Endothelial cell of umbilical vein (primary cell): Measurements from ENCODE around the gene ROBO4. TPM values are rescaled to one million over a fixed set of nuclear protein-coding genes. Genes with fewer than 3 reads are reported as not detected.

ENCODE experiments used
- BruUV-seq: library from RNA; stranded (reverse); fragments of 400-500 nt; replicated peaks from 2 replicates; lab custom pipeline; 2021; lab: Mats Ljungman, UMichigan
- CTCF ChIA-PET: fragments of 300-600, 350-600 bp; sonication (Branson Sonifier 250); formaldehyde crosslinking; loops from one replicate; lab custom pipeline; 2021; ENCODE audit warnings: antibody characterized with exemption, inconsistent platforms; lab: Charles Lee
- POLR2A ChIA-PET: fragments of 300-600, 350-600 bp; sonication (Branson Sonifier 250); formaldehyde crosslinking; loops from one replicate; lab custom pipeline; 2021; ENCODE audit warnings: antibody characterized with exemption, inconsistent platforms; lab: Charles Lee
- DNase-seq: peaks from one replicate; pipeline ENCODE4 v3.0.0-alpha.2; 2011; ENCODE audit warnings: low read depth, low spot score
- FAIRE-seq: peaks from 2 replicates; lab custom pipeline; 2011; peaks lifted over from hg19 to GRCh38; lab: Jason Lieb, UNC
- H2AFZ ChIP-seq: 2 replicates; pipeline ENCODE4 v1.6.0; 2012; ENCODE audit warnings: low read depth, low read length, control low read depth, inconsistent platforms
- H3K27ac ChIP-seq: 2 replicates; pipeline ENCODE4 v1.5.1; 2011; ENCODE audit warnings: low read depth, mild to moderate bottlenecking, control low read depth, low read length, moderate library complexity; ENCODE audit not compliant: insufficient read depth
- H3K27me3 ChIP-seq, 2 experiments: 2 replicates each; pipeline versions ENCODE4 v1.6.0 to v1.6.1; 2011; ENCODE audit warnings: low read length in 2 of 2, mixed read lengths in 1 of 2; ENCODE audit not compliant: control insufficient read depth in 2 of 2, insufficient read depth in 2 of 2
- H3K36me3 ChIP-seq, 2 experiments: 2 replicates in 1 of 2; 3 replicates in 1 of 2; pipeline ENCODE4 v1.5.1; 2011; ENCODE audit warnings: low read length in 2 of 2, mild to moderate bottlenecking in 1 of 2, moderate library complexity in 1 of 2; ENCODE audit not compliant: control insufficient read depth in 2 of 2, insufficient read depth in 2 of 2; ENCODE audit errors: extremely low read depth in 1 of 2
- H3K4me1 ChIP-seq: 3 replicates; pipeline ENCODE4 v1.5.1; 2011; ENCODE audit warnings: mild to moderate bottlenecking, low read length; ENCODE audit not compliant: control insufficient read depth, insufficient read depth; ENCODE audit errors: extremely low read depth
- H3K4me2 ChIP-seq: 2 replicates; pipeline ENCODE4 v1.6.1; 2011; ENCODE audit warnings: low read length, control low read depth, mixed read lengths; ENCODE audit not compliant: insufficient read depth
- H3K4me3 ChIP-seq, 3 experiments: fragments of 200-600 bp in 1 of 3; sonication (generic), shearing (Covaris generic) in 1 of 3; replicated peaks in 1 of 3; 2 replicates each; pipeline ENCODE4 v1.5.1; 2011 to 2016; ENCODE audit warnings: control low read depth in 3 of 3, low read length in 3 of 3, mild to moderate bottlenecking in 2 of 3, inconsistent platforms in 1 of 3, low read depth in 1 of 3, moderate library complexity in 1 of 3; ENCODE audit not compliant: insufficient read depth in 1 of 3
- H3K79me2 ChIP-seq: 2 replicates; pipeline ENCODE4 v1.6.0; 2012; ENCODE audit warnings: low read length, inconsistent platforms; ENCODE audit not compliant: control insufficient read depth, insufficient read depth
- H3K9ac ChIP-seq: replicated peaks from 2 replicates; pipeline ENCODE3; 2011; ENCODE audit warnings: low read length, control low read depth; ENCODE audit not compliant: insufficient read depth; ENCODE audit errors: extremely low read depth
- H3K9me1 ChIP-seq: replicated peaks from 3 replicates; pipeline ENCODE4 v1.6.0; 2011; ENCODE audit warnings: mild to moderate bottlenecking, low read length; ENCODE audit not compliant: control insufficient read depth, insufficient read depth; ENCODE audit errors: extremely low read depth
- H3K9me3 ChIP-seq: replicated peaks from 2 replicates; pipeline ENCODE4 v1.5.1; 2012; ENCODE audit warnings: low read length, inconsistent platforms; ENCODE audit not compliant: control insufficient read depth, insufficient read depth
- H4K20me1 ChIP-seq: replicated peaks from 2 replicates; pipeline ENCODE3; 2011; ENCODE audit warnings: mild to moderate bottlenecking, low read length; ENCODE audit not compliant: control insufficient read depth, insufficient read depth; ENCODE audit errors: extremely low read depth
- EZH2 ChIP-seq: IDR thresholded peaks from 2 replicates; pipeline ENCODE4 v1.6.1; 2012; ENCODE audit warnings: borderline replicate concordance, low read depth, mild to moderate bottlenecking, moderate library complexity, low read length, inconsistent platforms; ENCODE audit not compliant: severe bottlenecking
- FOS ChIP-seq: IDR thresholded peaks from 2 replicates; pipeline ENCODE4 v1.6.1; 2011; ENCODE audit warnings: mild to moderate bottlenecking, low read length, moderate library complexity, borderline replicate concordance; ENCODE audit not compliant: insufficient read depth
- GATA2 ChIP-seq: IDR thresholded peaks from 2 replicates; pipeline ENCODE4 v1.7.0; 2011; ENCODE audit warnings: low read depth, mild to moderate bottlenecking, moderate library complexity, mixed read lengths, low read length; ENCODE audit not compliant: insufficient read length, insufficient read depth
- JUN ChIP-seq: IDR thresholded peaks from 2 replicates; pipeline ENCODE4 v1.6.1; 2011; ENCODE audit warnings: borderline replicate concordance, low read depth; ENCODE audit not compliant: insufficient read length, insufficient read depth
- MYC ChIP-seq: IDR thresholded peaks from one replicate; pipeline ENCODE4 v1.6.1; 2011; ENCODE audit warnings: mild to moderate bottlenecking, low read depth, low read length
- POLR2A ChIP-seq: IDR thresholded peaks from 2 replicates; pipeline ENCODE4 v1.6.1; 2012; ENCODE audit warnings: low read depth, mild to moderate bottlenecking, control low read depth, low read length
- POLR2AphosphoS5 ChIP-seq: IDR thresholded peaks from 2 replicates; pipeline ENCODE4 v1.6.1; 2012; ENCODE audit warnings: low read depth, mild to moderate bottlenecking, control low read depth, low read length, moderate library complexity; ENCODE audit not compliant: insufficient read depth
- dilution Hi-C: fragments of 300-500 bp; cut with MboI; formaldehyde crosslinking; loops from one replicate; pipeline ENCODE4 v1.15.0; 2019; ENCODE audit warnings: low sequenced_read_pairs; ENCODE audit not compliant: extremely low pct_ligation_motif_present
- intact Hi-C: fragments of 100-400 bp; cut with micrococcal nuclease; formaldehyde crosslinking; loops from one replicate; pipeline ENCODE4 v1.10.0; 2022
- polyA plus RNA-seq, 4 experiments: library from polyadenylated mRNA; depleted of rRNA in 3 of 4; stranded (reverse) in 3 of 4; unstranded in 1 of 4; fragments of >200 nt; gene quantifications; 2 replicates each; pipeline versions ENCODE4 v1.2.1 to v1.2.3, GENCODE V29; 2011 to 2012; ENCODE audit warnings: missing spikeins in 1 of 4
- total RNA-seq: library from RNA; stranded (reverse); gene quantifications from 2 replicates; pipeline ENCODE4 v1.2.3, GENCODE V29; 2021
- TF ChIP-seq, protein P1 (sequence below): IDR thresholded peaks from 2 replicates; pipeline ENCODE4 v1.6.1; 2011; ENCODE audit not compliant: insufficient read depth, insufficient read length
- TF ChIP-seq, protein P2 (sequence below), 2 donors: IDR thresholded peaks; 1 replicate in 1 of 2; 2 replicates in 1 of 2; pipeline ENCODE4 v1.5.1; 2011; ENCODE audit warnings: low read length in 2 of 2, mild to moderate bottlenecking in 2 of 2, moderate library complexity in 2 of 2, control low read depth in 1 of 2, inconsistent platforms in 1 of 2, low read depth in 1 of 2; ENCODE audit not compliant: insufficient read depth in 1 of 2; ENCODE audit errors: extremely low read depth in 1 of 2

The ROBO4 gene
- total and polyA plus RNA-seq, 2 donors (not counting 3 experiments of a cell fraction or from before 2014, with no cell fraction given) = 260 to 474 TPM

DNA sequence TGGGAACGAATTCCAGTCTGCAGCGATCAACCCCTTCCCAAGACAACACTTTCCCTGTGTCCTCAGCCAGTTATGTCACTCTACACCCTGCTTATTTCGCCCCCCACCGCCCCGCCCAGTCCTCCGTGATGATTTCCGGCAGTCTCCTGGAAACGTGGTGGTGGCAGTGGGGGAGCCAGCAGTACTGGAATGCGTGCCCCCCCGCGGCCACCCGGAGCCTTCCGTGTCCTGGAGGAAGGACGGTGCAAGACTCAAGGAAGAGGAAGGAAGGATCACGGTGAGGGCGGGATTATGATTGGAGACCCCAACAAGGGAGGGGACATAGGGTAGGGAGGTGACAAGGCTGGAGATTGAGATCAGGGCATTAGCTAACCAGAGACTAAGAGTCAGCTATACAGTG lies 28.3 kb downstream of the ROBO4 start:
- CTCF ChIA-PET = interaction anchor here (1.1 to 1.5 kb wide), 3 partner anchors 33 to 467 kb away, joined by 3 to 5 read pairs (median 4); no protein-coding TSS in a partner anchor
- H3K9ac ChIP-seq = no peak overlapping the region
- BruUV-seq = no TSS peak
- dilution Hi-C loops = no loop called here
- no peaks in the 10 kb centered on the region for H3K9me1 ChIP-seq
- H3K9me3 ChIP-seq = no peaks in the 10 kb centered on the region
- peaks cover 79 to 91% of the 10 kb centered on the region in 2 experiments for H3K27me3 ChIP-seq
- no peaks in the 10 kb centered on the region for H3K79me2 ChIP-seq
- H3K4me1 ChIP-seq = peaks cover 3% of the 10 kb centered on the region
- DNase-seq (no peak), FAIRE-seq (no peak)
- no peak overlapping the region for H3K4me2 ChIP-seq
- no peak overlapping the region for H3K27ac ChIP-seq
- H4K20me1 ChIP-seq = no peaks in the 10 kb centered on the region
- H3K4me3 ChIP-seq = no peak overlapping the region
- POLR2A ChIA-PET = no interaction called here
- TF ChIP-seq, protein P1, sequence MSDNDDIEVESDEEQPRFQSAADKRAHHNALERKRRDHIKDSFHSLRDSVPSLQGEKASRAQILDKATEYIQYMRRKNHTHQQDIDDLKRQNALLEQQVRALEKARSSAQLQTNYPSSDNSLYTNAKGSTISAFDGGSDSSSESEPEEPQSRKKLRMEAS = no peak
- no peak for TF ChIP-seq GATA2
- no peak for TF ChIP-seq POLR2AphosphoS5
- TF ChIP-seq FOS = no peak
- TF ChIP-seq MYC = no peak
- no peak for TF ChIP-seq EZH2
- no peak for TF ChIP-seq JUN
- TF ChIP-seq, protein P2, sequence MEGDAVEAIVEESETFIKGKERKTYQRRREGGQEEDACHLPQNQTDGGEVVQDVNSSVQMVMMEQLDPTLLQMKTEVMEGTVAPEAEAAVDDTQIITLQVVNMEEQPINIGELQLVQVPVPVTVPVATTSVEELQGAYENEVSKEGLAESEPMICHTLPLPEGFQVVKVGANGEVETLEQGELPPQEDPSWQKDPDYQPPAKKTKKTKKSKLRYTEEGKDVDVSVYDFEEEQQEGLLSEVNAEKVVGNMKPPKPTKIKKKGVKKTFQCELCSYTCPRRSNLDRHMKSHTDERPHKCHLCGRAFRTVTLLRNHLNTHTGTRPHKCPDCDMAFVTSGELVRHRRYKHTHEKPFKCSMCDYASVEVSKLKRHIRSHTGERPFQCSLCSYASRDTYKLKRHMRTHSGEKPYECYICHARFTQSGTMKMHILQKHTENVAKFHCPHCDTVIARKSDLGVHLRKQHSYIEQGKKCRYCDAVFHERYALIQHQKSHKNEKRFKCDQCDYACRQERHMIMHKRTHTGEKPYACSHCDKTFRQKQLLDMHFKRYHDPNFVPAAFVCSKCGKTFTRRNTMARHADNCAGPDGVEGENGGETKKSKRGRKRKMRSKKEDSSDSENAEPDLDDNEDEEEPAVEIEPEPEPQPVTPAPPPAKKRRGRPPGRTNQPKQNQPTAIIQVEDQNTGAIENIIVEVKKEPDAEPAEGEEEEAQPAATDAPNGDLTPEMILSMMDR (IDR thresholded peaks at IDR 0.05; ENCODE audit: extremely low read depth in 1 of 2, insufficient read depth in 1 of 2, low read depth in 1 of 2, low read length in 2 of 2) = no peak
- no peak for TF ChIP-seq POLR2A
- intact Hi-C loops = no loop called here
- H2AFZ ChIP-seq = no peak overlapping the region
- H3K36me3 ChIP-seq = no peaks in the 10 kb centered on the region
